OCI-LY3 (cell line): ENCODE data around the gene FOCAD.

Experiments used
- H2AFZ ChIP-seq: fragments of 200-600, 300-600 bp; shearing (Covaris generic); 2 replicates; pipeline ENCODE4 v1.6.0; 2014; ENCODE audit warnings: antibody characterized with exemption, low read depth, low read length
- H3K27ac ChIP-seq: fragments of 200-600, 300-600 bp; sonication (generic); 2 replicates; pipeline ENCODE4 v1.5.1; 2014; ENCODE audit warnings: mild to moderate bottlenecking, low read length, moderate library complexity, mixed read lengths
- H3K27me3 ChIP-seq: fragments of 200-600, 300-600 bp; sonication (generic); 2 replicates; pipeline ENCODE4 v1.6.1; 2014; ENCODE audit warnings: low read depth, low read length, mixed read lengths
- H3K36me3 ChIP-seq: fragments of 200-600, 300-600 bp; sonication (generic); replicated peaks from 2 replicates; pipeline ENCODE3; 2014; ENCODE audit warnings: low read depth, low read length, mixed read lengths
- H3K4me1 ChIP-seq: fragments of 300-600, 200-600 bp; sonication (generic); 2 replicates; pipeline ENCODE4 v1.6.1; 2014; ENCODE audit warnings: low read length, mixed read lengths
- H3K4me2 ChIP-seq: fragments of 200-600, 300-600 bp; sonication (generic); 2 replicates; pipeline ENCODE4 v1.6.1; 2014; ENCODE audit warnings: low read length, mixed read lengths
- H3K4me3 ChIP-seq: fragments of 300-600, 200-600 bp; sonication (generic); 2 replicates; pipeline ENCODE4 v1.5.1; 2014; ENCODE audit warnings: antibody characterized with exemption, mild to moderate bottlenecking, low read length, moderate library complexity
- H3K79me2 ChIP-seq: fragments of 300-600, 200-600 bp; shearing (Covaris generic); 2 replicates; pipeline ENCODE4 v1.6.1; 2014; ENCODE audit warnings: mild to moderate bottlenecking, low read length, mixed read lengths
- H3K9ac ChIP-seq: fragments of 300-600, 200-600 bp; shearing (Covaris generic); 2 replicates; pipeline ENCODE4 v1.6.0; 2014; ENCODE audit warnings: mild to moderate bottlenecking, low read length, moderate library complexity
- H3K9me3 ChIP-seq: fragments of 200-600, 300-600 bp; shearing (Covaris generic); 2 replicates; pipeline ENCODE4 v1.6.1; 2014; ENCODE audit warnings: low read length, mixed read lengths; ENCODE audit not compliant: insufficient read depth
- H4K20me1 ChIP-seq: fragments of 200-600, 300-600 bp; sonication (generic); 2 replicates; pipeline ENCODE4 v1.6.1; 2016; ENCODE audit warnings: low read length, mixed read lengths; ENCODE audit not compliant: insufficient read depth
- CTCF ChIP-seq: fragments of 200-600, 300-600 bp; sonication (generic); IDR thresholded peaks from 2 replicates; pipeline ENCODE4 v1.5.1; 2014; ENCODE audit warnings: antibody characterized with exemption, low read length, low read depth
- EZH2phosphoT487 ChIP-seq: fragments of 200-600 bp; shearing (Covaris generic); IDR thresholded peaks from 2 replicates; pipeline ENCODE4 v1.6.1; 2018; ENCODE audit warnings: antibody characterized with exemption, mixed run types, low read depth

The FOCAD gene

GRCh38 chr9:20984506-20984905 lies 300.4 kb downstream of the FOCAD start:
- H3K4me1 ChIP-seq = peaks cover 32% of the 10 kb centered on the region
- H3K36me3 ChIP-seq = peaks cover 22% of the 10 kb centered on the region
- H3K79me2 ChIP-seq = no peaks in the 10 kb centered on the region
- H3K4me3 ChIP-seq = no peak overlapping the region
- no peak overlapping the region for H2AFZ ChIP-seq
- no peaks in the 10 kb centered on the region for H3K27me3 ChIP-seq
- no peaks in the 10 kb centered on the region for H4K20me1 ChIP-seq
- no peak overlapping the region for H3K4me2 ChIP-seq
- H3K9me3 ChIP-seq = peaks cover 5% of the 10 kb centered on the region
- no peak overlapping the region for H3K9ac ChIP-seq
- no peak for TF ChIP-seq CTCF
- TF ChIP-seq EZH2phosphoT487 = no peak
- H3K27ac ChIP-seq = no peak overlapping the region

GRCh38 chr9:20985851-20986600 lies 302.0 kb downstream of the FOCAD start:
- Histone ChIP-seq H3K27ac (no peak overlapping the region), H3K27me3 (no peaks in the 10 kb centered on the region), H3K36me3 (peaks cover 32% of the 10 kb centered on the region), H3K4me2 (no peak overlapping the region), H3K4me1 (peaks cover 24% of the 10 kb centered on the region), H3K9me3 (peaks cover 15% of the 10 kb centered on the region; the same call in 1 of the 2 replicates), H3K9ac (no peak overlapping the region), H4K20me1 (no peaks in the 10 kb centered on the region), H3K79me2 (no peaks in the 10 kb centered on the region), H2AFZ (no peak overlapping the region), H3K4me3 (no peak overlapping the region)
- TF ChIP-seq EZH2phosphoT487 = no peak
- TF ChIP-seq CTCF = no peak

GRCh38 chr9:20987521-20987920 lies 303.5 kb downstream of the FOCAD start:
- Histone ChIP-seq H2AFZ (no peak overlapping the region), H3K27me3 (no peaks in the 10 kb centered on the region), H3K36me3 (peaks cover 19% of the 10 kb centered on the region), H3K27ac (no peak overlapping the region), H3K9me3 (peaks cover 10% of the 10 kb centered on the region; the same call in 1 of the 2 replicates), H3K9ac (no peak overlapping the region), H4K20me1 (no peaks in the 10 kb centered on the region), H3K79me2 (no peaks in the 10 kb centered on the region), H3K4me2 (no peak overlapping the region), H3K4me1 (peaks cover 15% of the 10 kb centered on the region), H3K4me3 (no peak overlapping the region)
- no peak for TF ChIP-seq CTCF
- TF ChIP-seq EZH2phosphoT487 = no peak

- Histone ChIP-seq H4K20me1 (no peaks in the 10 kb centered on the region), H3K4me3 (no peak overlapping the region), H3K36me3 (peaks cover 15% of the 10 kb centered on the region), H3K27me3 (no peaks in the 10 kb centered on the region), H3K79me2 (no peaks in the 10 kb centered on the region), H2AFZ (no peak overlapping the region), H3K9me3 (peaks cover 10% of the 10 kb centered on the region; the same call in 1 of the 2 replicates), H3K4me1 (peaks cover 15% of the 10 kb centered on the region), H3K27ac (no peak overlapping the region), H3K9ac (no peak overlapping the region), H3K4me2 (no peak overlapping the region)
- TF ChIP-seq EZH2phosphoT487 (no peak), CTCF (no peak)
Observed at GRCh38 chr9:20988061-20988460, 304.0 kb downstream of the FOCAD start.
